Choroid plexus epithelial cell (primary cell): ENCODE measurements around the gene ZSWIM7.

Source experiments
- DNase-seq: peaks from one replicate; pipeline ENCODE4 v3.0.0-alpha.2; 2010; ENCODE audit warnings: low read depth
- H3K4me3 ChIP-seq: 2 replicates; pipeline ENCODE4 v1.5.1; 2011; ENCODE audit warnings: low read depth, mild to moderate bottlenecking, control low read depth, low read length, moderate library complexity
- CTCF ChIP-seq: conservative IDR thresholded peaks from 2 replicates; pipeline ENCODE4 v1.5.1; 2011; ENCODE audit warnings: low read depth, mild to moderate bottlenecking, control low read depth, inconsistent platforms, low read length, moderate library complexity

Gene ZSWIM7

GRCh38 chr17:15957608-15958307 is 41.7 kb downstream of the ZSWIM7 start:
- TF ChIP-seq CTCF: no peak
- no peak for DNase-seq

GRCh38 chr17:15957206-15957605 is 42.3 kb downstream of the ZSWIM7 start:
- no peak for TF ChIP-seq CTCF
- no peak overlapping the region for H3K4me3 ChIP-seq
- DNase-seq: no peak

More at GRCh38 chr17:15957608-15958307, 41.7 kb downstream of the ZSWIM7 start:
- H3K4me3 ChIP-seq: no peak overlapping the region

DNA sequence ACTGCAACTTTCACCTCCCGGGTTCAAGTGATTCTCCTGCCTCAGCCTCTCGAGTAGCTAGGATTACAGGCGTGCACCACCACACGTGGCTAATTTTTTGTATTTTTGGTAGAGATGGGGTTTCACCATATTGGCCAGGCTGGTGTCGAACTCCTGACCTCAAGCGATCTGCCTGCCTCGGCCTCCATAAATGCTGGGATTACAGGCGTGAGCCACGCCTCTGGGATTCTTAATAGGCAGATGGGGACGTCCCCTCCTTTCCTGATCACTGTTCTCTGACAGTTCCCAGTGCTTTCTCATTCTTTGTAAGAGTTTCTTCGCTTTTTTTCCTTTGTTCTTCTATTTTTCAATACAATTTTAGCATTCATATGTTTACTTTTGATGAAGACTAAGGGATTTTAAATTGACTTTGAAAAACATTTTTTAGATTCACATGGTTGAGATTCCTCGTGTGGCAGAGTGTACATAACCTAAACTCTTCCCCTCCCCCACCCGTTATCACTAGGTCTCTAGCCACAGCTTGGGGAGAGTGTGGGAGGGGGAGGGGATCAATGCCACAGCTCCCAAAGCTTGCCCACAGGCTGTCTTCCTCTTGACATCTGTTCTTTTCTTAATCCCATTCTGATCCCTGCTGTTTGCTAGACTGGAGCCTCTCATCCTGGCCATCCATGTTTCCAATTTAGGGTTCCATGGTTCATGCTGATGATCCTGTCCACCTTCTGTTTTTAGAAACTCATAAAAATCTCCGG is 43.5 kb downstream of the ZSWIM7 start:
- no peak for TF ChIP-seq CTCF
- DNase-seq: no peak
- H3K4me3 ChIP-seq: no peak overlapping the region

- peak; percentile 73 for DNase-seq
- TF ChIP-seq CTCF: peak; percentile 14
Observed at GRCh38 chr17:15954222-15954621, 45.3 kb downstream of the ZSWIM7 start.

DNA sequence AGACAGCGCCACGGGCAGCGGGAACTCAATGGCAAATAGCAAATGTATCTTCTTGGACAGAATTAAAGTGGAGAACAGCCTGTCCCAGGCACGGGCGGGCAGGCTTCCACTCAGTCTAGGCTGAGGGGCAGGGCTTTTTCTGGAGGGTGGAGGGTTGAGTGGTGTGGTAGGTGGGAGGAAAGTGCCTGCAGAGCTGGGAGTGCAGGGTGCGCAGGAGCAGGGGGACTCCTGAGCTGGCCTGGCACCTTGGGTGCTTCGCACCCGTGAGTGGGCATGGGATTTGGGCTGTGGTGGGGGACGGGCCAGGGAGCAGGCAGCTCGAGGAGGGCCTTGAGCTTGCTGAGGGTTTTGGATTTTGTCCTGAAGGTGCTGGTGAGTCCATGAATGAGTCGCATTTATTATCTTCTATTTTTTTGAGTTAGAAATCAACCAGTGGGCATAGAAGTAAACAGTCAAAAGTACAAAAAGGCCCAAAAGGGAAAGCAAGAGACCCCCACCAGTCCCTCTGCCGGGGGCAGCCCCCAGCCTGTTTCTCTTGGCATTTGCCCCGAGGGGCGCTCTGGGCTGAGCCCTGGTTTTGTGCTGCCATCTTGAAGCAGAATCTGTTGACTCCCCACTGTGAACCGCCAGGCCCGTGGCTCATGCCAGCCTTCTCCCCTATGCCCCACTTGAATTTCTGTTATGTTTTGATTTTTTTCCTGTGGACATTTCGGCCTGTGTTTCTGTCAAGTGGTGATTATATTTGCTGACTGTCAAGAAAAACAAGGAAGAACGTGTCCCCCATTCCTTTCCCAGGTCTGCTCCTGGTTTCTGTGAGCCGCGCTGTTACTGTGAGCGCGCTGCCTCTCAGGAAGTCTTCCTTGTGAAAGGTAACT is 46.4 kb downstream of the ZSWIM7 start:
- H3K4me3 ChIP-seq: no peak overlapping the region
- no peak for TF ChIP-seq CTCF

More at GRCh38 chr17:15954222-15954621, 45.3 kb downstream of the ZSWIM7 start:
- no peak overlapping the region for H3K4me3 ChIP-seq

DNA sequence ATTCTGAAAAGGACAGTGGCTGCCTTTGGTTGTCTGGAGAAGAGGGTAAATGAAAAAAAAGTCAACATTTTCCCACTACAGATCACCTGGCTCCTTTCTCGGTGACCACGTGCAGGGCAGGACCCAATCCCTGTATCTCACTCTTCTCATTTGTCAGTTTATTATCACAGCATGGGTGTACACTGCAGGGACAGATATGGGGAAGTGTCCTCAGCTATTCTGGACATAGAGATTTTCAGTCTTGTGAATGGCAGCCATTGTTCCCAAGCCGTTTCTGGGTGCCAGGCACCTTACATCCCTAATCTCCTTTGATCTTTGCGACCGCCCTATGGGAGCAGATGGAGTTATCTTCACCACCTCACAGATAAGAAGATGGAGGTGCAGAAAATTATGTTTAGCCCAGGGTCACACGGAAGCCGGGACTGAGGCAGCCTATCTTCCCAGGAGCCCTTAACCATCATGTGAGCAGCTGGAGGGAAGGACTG is 47.4 kb downstream of the ZSWIM7 start:
- DNase-seq: no peak
- H3K4me3 ChIP-seq: no peak overlapping the region
- no peak for TF ChIP-seq CTCF

More for the DNA sequence above, 46.4 kb downstream of the ZSWIM7 start:
- DNase-seq: no peak
